SK-N-SH (cell line): Measurements from ENCODE around the gene HNRNPH3. TPM values are rescaled to one million over a fixed set of nuclear protein-coding genes. Genes with fewer than 3 reads are reported as not detected.

Source experiments
- CTCF ChIA-PET: fragments of 300-600, 350-600 bp; formaldehyde crosslinking; extraction: SDS; loops from one replicate; lab custom pipeline; 2021; lab: Yijun Ruan, JAX
- POLR2A ChIA-PET: fragments of 350-600 bp; sonication (Branson Sonifier 250); formaldehyde crosslinking; extraction: SDS; loops from one replicate; lab custom pipeline; 2020; ENCODE audit warnings: antibody characterized with exemption, inconsistent platforms; lab: Yijun Ruan, JAX
- DNase-seq: peaks from one replicate; pipeline ENCODE4 v3.0.0; 2012
- H2AFZ ChIP-seq: fragments of 200-600 bp; sonication (generic); 2 replicates; pipeline ENCODE4 v1.8.1; 2016; ENCODE audit warnings: antibody characterized with exemption, mild to moderate bottlenecking, low read depth
- H3F3A ChIP-seq: fragments of 200-600 bp; sonication (generic); replicated peaks from 2 replicates; pipeline ENCODE3; 2016; ENCODE audit warnings: antibody characterized with exemption, mild to moderate bottlenecking; ENCODE audit not compliant: insufficient read depth
- H3K27ac ChIP-seq, 2 experiments: fragments of 200-500 bp in 1 of 2; fragments of 200-600 bp in 1 of 2; sonication (Bioruptor generic) in 1 of 2; sonication (generic), shearing (Covaris generic) in 1 of 2; 2 replicates each; pipeline versions ENCODE4 v1.5.1 to v1.6.1; 2014 to 2016; ENCODE audit warnings: low read depth in 2 of 2, inconsistent platforms in 1 of 2, low read length in 1 of 2, mild to moderate bottlenecking in 1 of 2, mixed read lengths in 1 of 2
- H3K27me3 ChIP-seq: fragments of 200-600 bp; sonication (generic), shearing (Covaris generic); 2 replicates; pipeline ENCODE4 v1.6.1; 2016; ENCODE audit warnings: mixed run types; ENCODE audit not compliant: insufficient read depth
- H3K36me3 ChIP-seq, 2 experiments: fragments of 200-500 bp in 1 of 2; fragments of 200-600 bp in 1 of 2; sonication (Bioruptor generic) in 1 of 2; sonication (generic) in 1 of 2; replicated peaks in 1 of 2; 2 replicates each; pipeline versions ENCODE3 to v1.5.1; 2014 to 2016; ENCODE audit warnings: low read length in 1 of 2, mild to moderate bottlenecking in 1 of 2; ENCODE audit not compliant: insufficient read depth in 2 of 2, control insufficient read depth in 1 of 2
- H3K4me1 ChIP-seq, 2 experiments: fragments of 200-500 bp in 1 of 2; fragments of 200-600 bp in 1 of 2; sonication (Bioruptor generic) in 1 of 2; sonication (generic), shearing (Covaris generic) in 1 of 2; 2 replicates each; pipeline versions ENCODE4 v1.5.1 to v1.6.1; 2014 to 2016; ENCODE audit warnings: low read depth in 1 of 2, low read length in 1 of 2, mixed run types in 1 of 2; ENCODE audit not compliant: insufficient read depth in 2 of 2, control insufficient read depth in 1 of 2
- H3K4me2 ChIP-seq: fragments of 200-600 bp; sonication (generic), shearing (Covaris generic); 2 replicates; pipeline ENCODE4 v1.6.1; 2017; ENCODE audit warnings: mixed run types
- H3K4me3 ChIP-seq, 2 experiments: fragments of 200-500 bp in 1 of 2; fragments of 200-600 bp in 1 of 2; sonication (Bioruptor generic) in 1 of 2; sonication (generic), shearing (Covaris generic) in 1 of 2; 2 replicates each; pipeline versions ENCODE4 v1.5.1 to v1.8.1; 2014 to 2016; ENCODE audit warnings: low read depth in 2 of 2, inconsistent platforms in 1 of 2, low read length in 1 of 2, mild to moderate bottlenecking in 1 of 2, mixed read lengths in 1 of 2, moderate library complexity in 1 of 2
- H3K79me2 ChIP-seq: fragments of 200-600 bp; sonication (generic); 2 replicates; pipeline ENCODE4 v1.8.1; 2017; ENCODE audit warnings: mild to moderate bottlenecking; ENCODE audit not compliant: insufficient read depth
- H3K9ac ChIP-seq: fragments of 200-600 bp; sonication (generic); 2 replicates; pipeline ENCODE4 v1.6.1; 2017; ENCODE audit warnings: mixed run types
- H3K9me2 ChIP-seq: fragments of 200-600 bp; sonication (generic); 2 replicates; pipeline ENCODE4 v1.6.1; 2017; ENCODE audit warnings: mixed run types
- H3K9me3 ChIP-seq: fragments of 200-600 bp; sonication (generic); 2 replicates; pipeline ENCODE4 v1.6.1; 2017; ENCODE audit warnings: mixed run types, mild to moderate bottlenecking, moderate library complexity
- H4K20me1 ChIP-seq: fragments of 200-600 bp; sonication (generic); 2 replicates; pipeline ENCODE4 v1.6.1; 2017; ENCODE audit warnings: mild to moderate bottlenecking, mixed run types; ENCODE audit not compliant: insufficient read depth
- CHD2 ChIP-seq: fragments of 150-350 bp; IDR thresholded peaks from 2 replicates; pipeline ENCODE4 v1.6.1; 2018; ENCODE audit warnings: low read length; ENCODE audit not compliant: partially characterized antibody
- EP300 ChIP-seq, 2 experiments: IDR thresholded peaks; 2 replicates each; pipeline versions ENCODE4 v1.4.0 to v1.6.1; 2012; ENCODE audit warnings: borderline replicate concordance in 1 of 2, low read depth in 1 of 2, low read length in 1 of 2
- FOSL2 ChIP-seq: IDR thresholded peaks from 2 replicates; pipeline ENCODE4 v1.4.0; 2012; ENCODE audit warnings: low read depth, mild to moderate bottlenecking, moderate library complexity, borderline replicate concordance
- FOXJ3 ChIP-seq: sonication (generic); formaldehyde crosslinking; IDR thresholded peaks from 2 replicates; pipeline ENCODE4 v1.5.1; 2020; ENCODE audit warnings: mild to moderate bottlenecking, missing genetic modification reagents
- FOXM1 ChIP-seq: IDR thresholded peaks from 2 replicates; pipeline ENCODE4 v1.4.0; 2012; ENCODE audit warnings: low read depth, mild to moderate bottlenecking
- GATA2 ChIP-seq: sonication (generic); formaldehyde crosslinking; IDR thresholded peaks from 2 replicates; pipeline ENCODE4 v1.5.0; 2020; ENCODE audit warnings: mild to moderate bottlenecking, missing genetic modification reagents
- IRF3 ChIP-seq: fragments of 150-350 bp; IDR thresholded peaks from 2 replicates; pipeline ENCODE4 v1.6.1; 2016; ENCODE audit warnings: mild to moderate bottlenecking, low read depth, low read length
- JUND ChIP-seq: IDR thresholded peaks from 2 replicates; pipeline ENCODE4 v1.4.0; 2012
- MAX ChIP-seq: IDR thresholded peaks from 2 replicates; pipeline ENCODE4 v1.4.0; 2012; ENCODE audit warnings: low read depth
- MXI1 ChIP-seq: IDR thresholded peaks from 2 replicates; pipeline ENCODE4 v1.6.1; 2012; ENCODE audit warnings: mild to moderate bottlenecking, low read depth, low read length, improper control_type of control experiment
- NFIC ChIP-seq: IDR thresholded peaks from 2 replicates; pipeline ENCODE4 v1.4.0; 2012; ENCODE audit warnings: borderline replicate concordance
- PBX3 ChIP-seq: IDR thresholded peaks from 2 replicates; pipeline ENCODE4; 2012
- POLR2AphosphoS5 ChIP-seq: IDR thresholded peaks from 2 replicates; pipeline ENCODE4 v1.6.1; 2012; ENCODE audit warnings: low read depth, low read length
- RAD21 ChIP-seq: IDR thresholded peaks from 2 replicates; pipeline ENCODE4 v1.6.1; 2012; ENCODE audit warnings: mild to moderate bottlenecking, low read length
- RFX5 ChIP-seq: IDR thresholded peaks from 2 replicates; pipeline ENCODE4 v1.6.1; 2012; ENCODE audit warnings: mild to moderate bottlenecking, improper control_type of control experiment, low read length
- SIN3A ChIP-seq: IDR thresholded peaks from 2 replicates; pipeline ENCODE4 v1.6.1; 2012; ENCODE audit warnings: low read depth, mild to moderate bottlenecking, low read length, moderate library complexity, borderline replicate concordance
- TEAD4 ChIP-seq: IDR thresholded peaks from 2 replicates; pipeline ENCODE4 v1.4.0; 2012; ENCODE audit warnings: mild to moderate bottlenecking, borderline replicate concordance; ENCODE audit not compliant: insufficient read depth
- USF1 ChIP-seq: IDR thresholded peaks from 2 replicates; pipeline ENCODE4 v1.4.0; 2012; ENCODE audit warnings: low read depth, borderline replicate concordance
- ZBTB33 ChIP-seq: IDR thresholded peaks from 2 replicates; pipeline ENCODE4 v1.4.0; 2012; ENCODE audit warnings: low read depth, borderline replicate concordance
- WGBS: methylation state at CpG from one replicate; pipeline ENCODE4 v1.1.6; 2017; ENCODE audit warnings: low lambda C conversion rate; 5-methylcytosine and 5-hydroxymethylcytosine counted together
- polyA plus RNA-seq, 3 experiments: library from polyadenylated mRNA; depleted of rRNA; stranded (reverse); fragments of >200 nt; gene quantifications; 2 replicates each; pipeline ENCODE4 v1.2.3, GENCODE V29; 2012

HNRNPH3 gene
- polyA plus RNA-seq, 1 of the 3 experiments (the other 2 are of a cell fraction): 73.0 TPM

DNA sequence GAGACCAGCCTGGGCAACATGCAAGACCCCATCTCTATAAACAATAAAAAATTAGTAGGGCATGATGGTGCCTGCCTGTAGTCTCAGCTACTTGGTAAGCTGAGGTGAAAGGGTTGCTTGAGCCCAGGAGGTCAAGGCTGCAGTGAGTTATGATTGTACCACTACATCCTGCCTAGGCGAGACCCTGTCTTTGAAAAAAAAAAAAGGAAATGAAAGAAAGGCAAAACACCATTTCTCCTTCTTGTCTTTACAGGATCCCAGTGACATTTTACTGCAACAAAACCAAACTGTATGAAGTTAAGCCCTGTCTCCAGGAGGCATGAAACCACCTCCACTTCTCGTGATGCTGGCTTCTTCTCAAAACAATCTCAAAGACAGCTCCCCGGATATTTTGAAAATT lies 30.7 kb downstream of the HNRNPH3 start:
- no peaks in the 10 kb centered on the region for H3K9me3 ChIP-seq
- no peaks in the 10 kb centered on the region for H3K79me2 ChIP-seq
- no peak overlapping the region for H2AFZ ChIP-seq
- DNase-seq: no peak
- H4K20me1 ChIP-seq: no peaks in the 10 kb centered on the region
- no peaks in the 10 kb centered on the region for H3K27me3 ChIP-seq
- TF ChIP-seq RAD21: no peak
- no peak for TF ChIP-seq ZBTB33
- no peak for TF ChIP-seq FOSL2
- TF ChIP-seq NFIC: no peak
- TF ChIP-seq EP300 (IDR thresholded peaks at IDR 0.05; ENCODE audit: borderline replicate concordance in 1 of 2, low read depth in 1 of 2, low read length in 1 of 2): no peak
- TF ChIP-seq MXI1: no peak
- TF ChIP-seq IRF3: no peak
- ChIA-PET POLR2A (no interaction called here), CTCF (interaction anchor here (0.5 to 2.2 kb wide), 3 partner anchors 49 to 507 kb away, joined by 3 to 5 read pairs (median 3); no protein-coding TSS in a partner anchor)
- H3F3A ChIP-seq: peaks cover 18% of the 10 kb centered on the region
- no peak overlapping the region for H3K4me2 ChIP-seq
- no peaks in the 10 kb centered on the region for H3K4me1 ChIP-seq
- WGBS: 92% methylated on average over 3 of the region's 3 CpGs
- peaks cover 31 to 65% of the 10 kb centered on the region in 2 experiments for H3K36me3 ChIP-seq
- no peak overlapping the region for H3K9ac ChIP-seq
- no peaks in the 10 kb centered on the region for H3K9me2 ChIP-seq
- H3K4me3 ChIP-seq: no peak overlapping the region
- no peak overlapping the region for H3K27ac ChIP-seq

DNA sequence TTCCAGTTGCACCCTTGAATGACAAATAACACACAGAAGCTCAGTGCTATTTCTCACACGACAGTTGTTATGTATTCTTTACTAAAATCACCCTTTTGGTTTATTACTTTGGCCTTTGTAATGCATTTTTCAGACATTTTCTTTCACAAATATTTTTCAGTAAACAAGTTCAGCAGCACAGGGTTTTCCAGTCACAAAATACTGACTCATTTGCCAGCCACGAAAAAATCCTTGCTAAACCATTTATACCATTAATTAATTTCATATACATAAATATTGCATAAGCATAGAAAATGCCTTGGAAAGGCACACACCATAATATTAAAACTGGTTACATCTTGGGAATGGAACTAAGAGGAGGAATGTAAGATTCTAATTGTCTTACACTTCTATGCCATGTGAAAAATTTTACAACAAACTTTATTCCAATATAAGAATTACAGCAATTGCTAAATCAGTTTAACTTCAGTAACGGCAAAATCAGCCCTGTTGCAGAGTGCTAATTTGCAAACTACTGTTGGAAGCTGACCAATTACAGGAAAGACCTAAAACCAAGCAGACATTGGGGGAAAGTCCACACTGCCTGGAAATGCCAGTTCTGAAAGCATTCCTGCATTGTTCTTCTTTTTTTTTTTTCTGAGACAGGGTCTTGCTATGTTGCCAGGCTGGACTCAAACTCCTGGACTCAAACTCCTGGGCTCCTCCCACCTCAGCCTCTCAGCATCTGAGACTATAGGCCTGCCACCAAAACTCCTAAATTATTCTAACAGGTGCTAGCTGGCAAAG lies 32.4 kb downstream of the HNRNPH3 start:
- H3K4me2 ChIP-seq: no peak overlapping the region
- H3K4me1 ChIP-seq: no peaks in the 10 kb centered on the region
- ChIA-PET CTCF (interaction anchor here (1.1 kb wide), 1 partner anchor 16 kb away, joined by 6 read pairs; no protein-coding TSS in a partner anchor), POLR2A (no interaction called here)
- peaks cover 31 to 62% of the 10 kb centered on the region in 2 experiments for H3K36me3 ChIP-seq
- no peak for TF ChIP-seq PBX3
- no peak for TF ChIP-seq CHD2
- no peak for TF ChIP-seq SIN3A
- no peak for TF ChIP-seq USF1
- no peak for TF ChIP-seq JUND
- no peak for TF ChIP-seq MXI1
- no peak for TF ChIP-seq MAX
- no peak for TF ChIP-seq RFX5
- TF ChIP-seq TEAD4: no peak
- TF ChIP-seq FOXM1: no peak
- TF ChIP-seq POLR2AphosphoS5: no peak
- no peak for TF ChIP-seq RAD21
- TF ChIP-seq FOXJ3 (CRISPR knock-in tag): no peak
- no peak for TF ChIP-seq GATA2 (CRISPR knock-in tag)
- WGBS: 72% methylated on average over 3 of the region's 3 CpGs
- no peak for DNase-seq
- H3F3A ChIP-seq: peaks cover 18% of the 10 kb centered on the region
- no peaks in the 10 kb centered on the region for H3K27me3 ChIP-seq
- no peak overlapping the region for H3K9ac ChIP-seq
- no peak overlapping the region for H2AFZ ChIP-seq
- no peaks in the 10 kb centered on the region for H3K79me2 ChIP-seq
- H3K4me3 ChIP-seq: no peak overlapping the region
- H3K27ac ChIP-seq: no peak overlapping the region
- H4K20me1 ChIP-seq: no peaks in the 10 kb centered on the region
- H3K9me3 ChIP-seq: no peaks in the 10 kb centered on the region
- no peaks in the 10 kb centered on the region for H3K9me2 ChIP-seq
